ENCODE measurements around the gene INTS15. TPM values are rescaled to one million over a fixed set of nuclear protein-coding genes. Genes with fewer than 3 reads are reported as not detected.

INTS15 gene
- total and polyA plus RNA-seq, 2 donors (not counting 3 experiments of a cell fraction or from before 2014, with no cell fraction given): 35.7 to 51.6 TPM

- intact Hi-C loops (cut with micrococcal nuclease): loop anchor here (5.0 kb wide), 1 partner anchor 129 kb away; the partner anchor contains the start of gene ZNF12
- TF ChIP-seq FOS (IDR thresholded peaks at IDR 0.05; ENCODE audit: borderline replicate concordance, insufficient read depth, low read length): no peak
- TF ChIP-seq POLR2A (IDR thresholded peaks at IDR 0.05; ENCODE audit: low read depth, low read length): no peak
- no peak for TF ChIP-seq EZH2 (IDR thresholded peaks at IDR 0.05; ENCODE audit: borderline replicate concordance, low read depth, low read length, severe bottlenecking)
- TF ChIP-seq MYC (IDR thresholded peaks at IDR 0.05; ENCODE audit: low read depth, low read length): no peak
- TF ChIP-seq, protein P1, sequence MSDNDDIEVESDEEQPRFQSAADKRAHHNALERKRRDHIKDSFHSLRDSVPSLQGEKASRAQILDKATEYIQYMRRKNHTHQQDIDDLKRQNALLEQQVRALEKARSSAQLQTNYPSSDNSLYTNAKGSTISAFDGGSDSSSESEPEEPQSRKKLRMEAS (IDR thresholded peaks at IDR 0.05; ENCODE audit: insufficient read depth, insufficient read length): no peak
- no peak for TF ChIP-seq CTCF (IDR thresholded peaks at IDR 0.05; ENCODE audit: extremely low read depth in 1 of 2, insufficient read depth in 1 of 2, low read depth in 1 of 2, low read length in 2 of 2)
- no peak for TF ChIP-seq GATA2 (IDR thresholded peaks at IDR 0.05; ENCODE audit: insufficient read depth, insufficient read length, low read depth, low read length)
- TF ChIP-seq POLR2AphosphoS5 (IDR thresholded peaks at IDR 0.05; ENCODE audit: insufficient read depth, low read depth, low read length): no peak
- TF ChIP-seq JUN (IDR thresholded peaks at IDR 0.05; ENCODE audit: borderline replicate concordance, insufficient read depth, insufficient read length, low read depth): no peak
- Histone ChIP-seq H3K9ac (replicated peaks; ENCODE audit: extremely low read depth, insufficient read depth, low read length) (no peak overlapping the region), H3K4me2 (ENCODE audit: insufficient read depth, low read length) (no peak overlapping the region), H3K27me3 (ENCODE audit: control insufficient read depth in 2 of 2, insufficient read depth in 2 of 2, low read length in 2 of 2) (no peaks in the 10 kb centered on the region), H3K9me1 (replicated peaks; ENCODE audit: control insufficient read depth, extremely low read depth, insufficient read depth, low read length) (no peaks in the 10 kb centered on the region), H2AFZ (ENCODE audit: low read depth, low read length) (no peak overlapping the region), H3K36me3 (ENCODE audit: control insufficient read depth in 2 of 2, extremely low read depth in 1 of 2, insufficient read depth in 2 of 2, low read length in 2 of 2) (peaks cover 3 to 5% of the 10 kb centered on the region in 2 experiments), H3K4me3 (replicated peaks in 1 of 3; ENCODE audit: insufficient read depth in 1 of 3, low read depth in 1 of 3, low read length in 3 of 3) (no peak overlapping the region), H3K27ac (ENCODE audit: insufficient read depth, low read depth, low read length) (peak overlapping the region; percentile 96), H3K4me1 (ENCODE audit: control insufficient read depth, extremely low read depth, insufficient read depth, low read length) (no peaks in the 10 kb centered on the region), H4K20me1 (replicated peaks; ENCODE audit: control insufficient read depth, extremely low read depth, insufficient read depth, low read length) (no peaks in the 10 kb centered on the region), H3K79me2 (ENCODE audit: control insufficient read depth, insufficient read depth, low read length) (no peaks in the 10 kb centered on the region), H3K9me3 (replicated peaks; ENCODE audit: control insufficient read depth, insufficient read depth, low read length) (no peaks in the 10 kb centered on the region)
- no peak for DNase-seq (ENCODE audit: low read depth, low spot score)
- dilution Hi-C loops (cut with MboI; ENCODE audit: extremely low pct_ligation_motif_present, low sequenced_read_pairs): no loop called here
- BruUV-seq (replicated peaks): no TSS peak
- FAIRE-seq: no peak
- POLR2A ChIA-PET: interaction anchor here (1.3 kb wide), 1 partner anchor 9 kb away, joined by 5 read pairs; no protein-coding TSS in a partner anchor
- CTCF ChIA-PET: interaction anchor here (0.9 to 3.2 kb wide), 2 partner anchors 12 to 19 kb away, joined by 3 to 18 read pairs; partner anchors contain the start of gene INTS15
These were observed 11.4 kb upstream of the INTS15 start for GRCh38 chr7:6578114-6579084.
